ENCODE data around the gene DCPS.
"Not testable (repeated sequence)": the region's sequence is repeated elsewhere in the genome, so short reads cannot be mapped to it uniquely, and the experiment has no call there.

The DCPS gene

DNA sequence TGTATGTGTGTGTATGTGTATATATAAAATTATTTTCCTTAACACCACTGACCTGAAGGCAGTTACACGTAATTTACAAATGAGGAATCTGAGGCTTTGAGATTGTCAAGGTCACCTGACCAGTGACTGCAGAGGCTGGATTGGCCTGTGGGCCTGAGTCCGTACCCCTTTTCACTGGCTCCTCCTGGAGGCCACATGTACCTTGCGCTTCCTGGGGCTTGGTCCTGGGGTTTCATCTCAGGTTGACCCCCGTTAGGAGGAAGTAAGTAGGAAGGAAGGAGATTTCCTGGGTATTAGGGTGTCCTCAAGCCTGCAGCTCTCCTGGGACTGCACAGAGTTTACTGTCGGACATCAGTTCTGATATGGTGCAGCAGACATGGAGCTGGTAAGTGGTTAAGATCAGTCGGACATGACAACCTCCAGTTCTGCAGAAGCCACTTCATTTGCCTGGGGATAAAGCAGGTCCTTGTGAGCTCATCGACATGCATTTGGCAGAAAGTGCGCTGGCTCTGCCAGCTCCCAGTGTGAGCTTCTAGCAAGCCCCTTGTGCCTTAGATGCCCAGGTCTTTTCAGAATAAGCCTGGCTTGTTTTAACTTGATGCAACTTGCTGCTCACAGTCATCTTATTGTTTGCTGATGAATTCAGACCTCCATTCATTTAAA is 88.2 kb downstream of the DCPS start:
- H3K27ac Mint-ChIP-seq: no peak overlapping the region
- DNase-seq (no peak), ATAC-seq (replicated peaks) (peak; percentile 74 to 83)
- H3K4me3 Mint-ChIP-seq: peak overlapping the region in 1 of 2 donors; percentile 35
- H3K4me1 Mint-ChIP-seq: peaks cover 11 to 22% of the 10 kb centered on the region in 2 donors
- H3K36me3 Mint-ChIP-seq: no peaks in the 10 kb centered on the region
- H3K9me3 Mint-ChIP-seq: no peaks in the 10 kb centered on the region
- peaks cover 16 to 17% of the 10 kb centered on the region in 2 donors for H3K27me3 Mint-ChIP-seq

DNA sequence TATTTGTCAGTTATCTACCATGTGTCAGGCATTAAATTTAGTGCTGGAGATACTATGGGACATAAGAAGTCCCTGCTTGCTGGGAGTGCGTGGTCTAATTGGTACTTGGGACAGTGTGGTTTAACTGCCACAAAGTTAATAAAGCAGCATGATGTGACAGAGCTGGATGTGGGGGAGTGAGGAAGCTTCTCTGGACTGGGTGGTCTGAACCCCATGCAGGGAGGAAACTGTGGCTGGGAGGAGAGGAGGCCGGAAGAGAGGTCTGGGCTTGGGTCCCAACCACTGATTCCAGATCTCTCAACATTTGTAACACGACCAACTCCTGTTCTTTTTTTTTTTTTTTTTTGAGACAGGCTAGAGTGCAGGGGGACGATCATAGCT is 88.8 kb downstream of the DCPS start:
- Mint-ChIP-seq H3K4me3 (no peak overlapping the region), H3K36me3 (no peaks in the 10 kb centered on the region), H3K27ac (no peak overlapping the region), H3K9me3 (no peaks in the 10 kb centered on the region), H3K27me3 (peaks cover 16 to 17% of the 10 kb centered on the region in 2 donors), H3K4me1 (peaks cover 11 to 22% of the 10 kb centered on the region in 2 donors)
- DNase-seq (no peak), ATAC-seq (replicated peaks) (peak in 1 of 2 donors; percentile 8)

DNA sequence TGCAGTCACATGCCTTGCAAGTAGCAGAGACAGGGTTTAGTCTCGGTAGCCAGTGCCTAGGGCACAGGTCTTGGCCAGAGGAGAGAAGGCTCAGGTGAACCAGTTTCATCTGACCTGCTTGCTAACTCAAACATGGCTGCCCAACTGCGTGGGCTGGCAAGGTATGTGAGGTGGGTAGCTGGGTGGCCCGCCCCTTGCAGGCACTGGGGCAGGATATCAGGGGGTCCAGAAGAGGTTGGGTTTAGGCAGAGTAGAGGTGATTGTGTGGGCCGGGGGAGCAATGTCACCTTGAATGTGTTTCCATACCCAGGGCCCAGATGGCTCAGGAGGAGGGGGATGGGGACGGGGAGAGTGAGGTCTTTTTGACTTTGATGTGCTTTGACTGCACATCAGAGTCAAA is 89.3 kb downstream of the DCPS start:
- H3K27me3 Mint-ChIP-seq: peaks cover 16 to 17% of the 10 kb centered on the region in 2 donors
- no peak overlapping the region for H3K27ac Mint-ChIP-seq
- peaks cover 11 to 22% of the 10 kb centered on the region in 2 donors for H3K4me1 Mint-ChIP-seq
- ATAC-seq (replicated peaks) (no peak), DNase-seq (no peak)
- no peaks in the 10 kb centered on the region for H3K36me3 Mint-ChIP-seq
- no peaks in the 10 kb centered on the region for H3K9me3 Mint-ChIP-seq
- no peak overlapping the region for H3K4me3 Mint-ChIP-seq

DNA sequence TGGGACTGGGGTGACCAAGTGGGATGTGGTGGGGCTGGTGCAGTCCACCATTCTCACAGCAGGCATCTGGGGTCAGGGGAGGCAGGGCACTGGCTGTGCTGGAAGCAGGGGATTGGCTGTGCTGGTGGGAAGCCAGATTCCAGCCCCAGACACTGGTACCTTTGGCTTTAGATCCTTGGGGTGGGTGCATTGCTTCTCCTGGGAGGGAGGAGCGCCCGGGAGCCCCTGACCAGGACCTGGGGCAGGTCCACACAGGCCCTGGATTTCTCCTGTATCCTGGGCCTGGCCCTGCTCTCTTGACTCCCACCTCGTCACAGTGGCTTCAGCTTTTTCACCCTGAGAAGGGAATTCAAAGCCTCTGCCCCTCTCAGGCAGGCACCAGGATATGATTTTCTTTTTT is 90.2 kb downstream of the DCPS start:
- no peak for DNase-seq
- no peak overlapping the region for H3K4me3 Mint-ChIP-seq
- H3K27me3 Mint-ChIP-seq: peaks cover 16 to 17% of the 10 kb centered on the region in 2 donors
- no peaks in the 10 kb centered on the region for H3K36me3 Mint-ChIP-seq
- H3K4me1 Mint-ChIP-seq: peaks cover 11 to 22% of the 10 kb centered on the region in 2 donors
- ATAC-seq (replicated peaks): no peak
- no peaks in the 10 kb centered on the region for H3K9me3 Mint-ChIP-seq
- H3K27ac Mint-ChIP-seq: no peak overlapping the region

DNA sequence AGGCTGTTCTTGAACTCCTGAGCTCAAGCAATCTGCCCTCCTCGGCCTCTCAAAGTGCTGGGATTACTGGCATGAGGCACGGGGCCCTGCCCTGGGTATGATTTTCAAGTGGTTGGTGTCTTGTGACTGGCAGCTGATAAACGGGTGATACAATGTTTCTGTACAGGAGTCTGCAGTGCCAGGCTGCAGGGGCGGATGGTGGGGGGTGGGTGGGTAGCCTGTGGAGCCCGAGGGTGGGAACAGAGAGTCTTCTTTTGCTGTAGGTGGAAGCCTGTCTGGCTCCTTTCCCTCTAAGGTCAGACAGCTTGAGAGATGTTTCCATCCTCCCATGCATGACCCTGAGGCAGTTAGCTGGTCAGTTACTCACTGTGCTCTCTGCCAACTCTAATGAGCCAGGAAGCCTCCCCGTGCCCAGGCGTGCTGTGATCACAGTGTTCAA is 90.8 kb downstream of the DCPS start:
- H3K27ac Mint-ChIP-seq; H3K9me3 Mint-ChIP-seq; DNase-seq; ATAC-seq (replicated peaks); H3K36me3 Mint-ChIP-seq; H3K4me3 Mint-ChIP-seq: not testable (repeated sequence)
- Mint-ChIP-seq H3K4me1 (peaks cover 11 to 22% of the 10 kb centered on the region in 2 donors), H3K27me3 (peaks cover 16 to 17% of the 10 kb centered on the region in 2 donors)

Data from stimulated activated naive B cell treated with anti-CD40 and anti-IgM and Interleukin-4, amounts not matched to agents 10 μg/mL and 1 μg/mL and 100 μg/mL, for 72 hours (primary cell).